GM18909 (cell line): ENCODE measurements around the gene TJP3.

ENCODE experiments used
- ATAC-seq: cut with Tn5 transposase; IDR thresholded peaks from one replicate; pipeline ENCODE4 v1.9.1; 2021; ENCODE audit warnings: mild to moderate bottlenecking; ENCODE audit not compliant: unreplicated experiment, poor library complexity

TJP3 gene

GRCh38 chr19:3707868-3708206, 347 bp upstream of the TJP3 start:
- ATAC-seq = no peak

- ATAC-seq = no peak
Observed at GRCh38 chr19:3710265-3710812, 2.2 kb downstream of the TJP3 start.

GRCh38 chr19:3712663-3713611, 4.8 kb downstream of the TJP3 start:
- ATAC-seq = no peak

GRCh38 chr19:3716147-3716668, 8.0 kb downstream of the TJP3 start:
- no peak for ATAC-seq

GRCh38 chr19:3719868-3720267, 11.7 kb downstream of the TJP3 start:
- no peak for ATAC-seq

- no peak for ATAC-seq
Observed at GRCh38 chr19:3720349-3720917, 12.2 kb downstream of the TJP3 start.

- ATAC-seq = no peak
Observed at GRCh38 chr19:3721131-3721886, 13.1 kb downstream of the TJP3 start.

- no peak for ATAC-seq
Observed at GRCh38 chr19:3721887-3722442, 13.8 kb downstream of the TJP3 start.

- no peak for ATAC-seq
Observed at GRCh38 chr19:3722443-3723109, 14.4 kb downstream of the TJP3 start.

GRCh38 chr19:3723110-3723488, 14.9 kb downstream of the TJP3 start:
- no peak for ATAC-seq

- no peak for ATAC-seq
Observed at GRCh38 chr19:3723883-3724282, 15.7 kb downstream of the TJP3 start.

GRCh38 chr19:3725121-3725520, 16.9 kb downstream of the TJP3 start:
- ATAC-seq = no peak

GRCh38 chr19:3725640-3726310, 17.6 kb downstream of the TJP3 start:
- ATAC-seq = no peak

GRCh38 chr19:3730457-3730958, 22.3 kb downstream of the TJP3 start:
- no peak for ATAC-seq

GRCh38 chr19:3732108-3732507, 23.9 kb downstream of the TJP3 start:
- no peak for ATAC-seq

- no peak for ATAC-seq
Observed at GRCh38 chr19:3733549-3734309, 25.5 kb downstream of the TJP3 start.

GRCh38 chr19:3734310-3734600, 26.1 kb downstream of the TJP3 start:
- no peak for ATAC-seq

GRCh38 chr19:3736106-3736724, 28.0 kb downstream of the TJP3 start:
- no peak for ATAC-seq
